H7 (cell line): ENCODE measurements around the gene IMMT. TPM values are rescaled to one million over a fixed set of nuclear protein-coding genes. Genes with fewer than 3 reads are reported as not detected.
A peak's percentile ranks its signal among the peaks of the same experiment; 100 is the strongest.

Experiments used
- DNase-seq: peaks from one replicate; pipeline ENCODE4 v3.0.0; 2012
- H3K27me3 ChIP-seq: 2 replicates; pipeline ENCODE4 v1.6.0; 2011; ENCODE audit warnings: mild to moderate bottlenecking, low read length; ENCODE audit not compliant: control insufficient read depth, insufficient read depth
- H3K36me3 ChIP-seq: replicated peaks from 2 replicates; pipeline ENCODE4 v1.5.1; 2011; ENCODE audit warnings: low read length; ENCODE audit not compliant: control insufficient read depth, insufficient read depth
- H3K4me3 ChIP-seq: 2 replicates; pipeline ENCODE4 v1.5.1; 2011; ENCODE audit warnings: low read depth, mild to moderate bottlenecking, control low read depth, low read length, moderate library complexity; ENCODE audit not compliant: insufficient read depth
- total RNA-seq: library from RNA; depleted of rRNA; stranded (reverse); fragments of >200 nt; shearing (Covaris generic); gene quantifications from 2 replicates; pipeline ENCODE4 v1.2.3, GENCODE V29; 2014

IMMT gene
- total RNA-seq, 1 experiment from 2014 or later: 106 TPM

- no peaks in the 10 kb centered on the region for H3K36me3 ChIP-seq
- DNase-seq: no peak
- H3K4me3 ChIP-seq: peak overlapping the region; percentile 64
- no peaks in the 10 kb centered on the region for H3K27me3 ChIP-seq
These were observed 4.5 kb upstream of the IMMT start for GRCh38 chr2:86199834-86200177.

GRCh38 chr2:86195808-86196387 is 636 bp upstream of the IMMT start:
- peak overlapping the region; percentile 100 for H3K4me3 ChIP-seq
- H3K27me3 ChIP-seq: no peaks in the 10 kb centered on the region
- DNase-seq: no peak
- H3K36me3 ChIP-seq: no peaks in the 10 kb centered on the region

- Histone ChIP-seq H3K4me3 (peak overlapping the region; percentile 100), H3K27me3 (no peaks in the 10 kb centered on the region), H3K36me3 (peaks cover 4% of the 10 kb centered on the region; the same call in 1 of the 2 replicates)
- DNase-seq: no peak
These were observed 559 bp downstream of the IMMT start for GRCh38 chr2:86194751-86195054.

GRCh38 chr2:86193901-86194567 is 1.2 kb downstream of the IMMT start:
- Histone ChIP-seq H3K27me3 (no peaks in the 10 kb centered on the region), H3K36me3 (peaks cover 4% of the 10 kb centered on the region; the same call in 1 of the 2 replicates), H3K4me3 (peak overlapping the region; percentile 100)
- no peak for DNase-seq

- no peak overlapping the region for H3K4me3 ChIP-seq
- H3K27me3 ChIP-seq: no peaks in the 10 kb centered on the region
- no peak for DNase-seq
- peaks cover 4% of the 10 kb centered on the region; the same call in 1 of the 2 replicates for H3K36me3 ChIP-seq
These were observed 5.4 kb downstream of the IMMT start for GRCh38 chr2:86189782-86190416.

- no peak overlapping the region for H3K4me3 ChIP-seq
- no peaks in the 10 kb centered on the region for H3K27me3 ChIP-seq
- no peak for DNase-seq
- peaks cover 4% of the 10 kb centered on the region; the same call in 1 of the 2 replicates for H3K36me3 ChIP-seq
These were observed 8.8 kb downstream of the IMMT start for GRCh38 chr2:86186431-86186830.

- no peaks in the 10 kb centered on the region for H3K27me3 ChIP-seq
- H3K4me3 ChIP-seq: no peak overlapping the region
- peaks cover 5% of the 10 kb centered on the region; the same call in 1 of the 2 replicates for H3K36me3 ChIP-seq
- no peak for DNase-seq
These were observed 9.6 kb downstream of the IMMT start for GRCh38 chr2:86185517-86186212.

- no peaks in the 10 kb centered on the region for H3K27me3 ChIP-seq
- peaks cover 6% of the 10 kb centered on the region for H3K36me3 ChIP-seq
These were observed 18.7 kb downstream of the IMMT start for GRCh38 chr2:86176597-86176996.

GRCh38 chr2:86175828-86176227 is 19.4 kb downstream of the IMMT start:
- DNase-seq: no peak
- Histone ChIP-seq H3K4me3 (no peak overlapping the region), H3K27me3 (no peaks in the 10 kb centered on the region), H3K36me3 (peaks cover 5% of the 10 kb centered on the region)

More at GRCh38 chr2:86176597-86176996, 18.7 kb downstream of the IMMT start:
- no peak overlapping the region for H3K4me3 ChIP-seq
- no peak for DNase-seq

GRCh38 chr2:86174445-86174844 is 20.8 kb downstream of the IMMT start:
- Histone ChIP-seq H3K4me3 (no peak overlapping the region), H3K27me3 (no peaks in the 10 kb centered on the region), H3K36me3 (peaks cover 4% of the 10 kb centered on the region)
- no peak for DNase-seq

GRCh38 chr2:86172610-86173009 is 22.7 kb downstream of the IMMT start:
- DNase-seq: no peak
- Histone ChIP-seq H3K4me3 (no peak overlapping the region), H3K36me3 (peaks cover 6% of the 10 kb centered on the region), H3K27me3 (no peaks in the 10 kb centered on the region)

- H3K4me3 ChIP-seq: no peak overlapping the region
- H3K36me3 ChIP-seq: peaks cover 8% of the 10 kb centered on the region
- no peak for DNase-seq
- no peaks in the 10 kb centered on the region for H3K27me3 ChIP-seq
These were observed 24.0 kb downstream of the IMMT start for GRCh38 chr2:86171295-86171694.

- no peaks in the 10 kb centered on the region for H3K27me3 ChIP-seq
- H3K36me3 ChIP-seq: peaks cover 8% of the 10 kb centered on the region
- DNase-seq: no peak
- H3K4me3 ChIP-seq: no peak overlapping the region
These were observed 24.8 kb downstream of the IMMT start for GRCh38 chr2:86170449-86170848.

- Histone ChIP-seq H3K27me3 (no peaks in the 10 kb centered on the region), H3K36me3 (peaks cover 22% of the 10 kb centered on the region), H3K4me3 (no peak overlapping the region)
- DNase-seq: no peak
These were observed 34.9 kb downstream of the IMMT start for GRCh38 chr2:86160156-86160952.
